ENCODE data around the gene DIPK2A.

GRCh38 chr3:143979813-143980212 is 8.2 kb downstream of the DIPK2A start:
- TF ChIP-seq CTCF (IDR thresholded peaks at IDR 0.05; ENCODE audit: poor library complexity) (no peak), EZH2 (IDR thresholded peaks at IDR 0.05; ENCODE audit: borderline replicate concordance) (no peak)

Measured in hepatocyte (in vitro differentiated cells).